HUES64 (cell line): ENCODE results near the gene PICALM. TPM values are rescaled to one million over a fixed set of nuclear protein-coding genes. Genes with fewer than 3 reads are reported as not detected.
A peak's percentile ranks its signal among the peaks of the same experiment; 100 is the strongest.
"Not testable (repeated sequence)": the region's sequence is repeated elsewhere in the genome, so short reads cannot be mapped to it uniquely, and the experiment has no call there.

Experiments
- H3K27ac ChIP-seq: 2 replicates; pipeline ENCODE4 v1.7.0; 2013; ENCODE audit warnings: low read depth, low read length, inconsistent platforms
- H3K27me3 ChIP-seq: 2 replicates; pipeline ENCODE4 v1.6.1; 2013; ENCODE audit warnings: mild to moderate bottlenecking, low read length; ENCODE audit not compliant: insufficient read depth
- H3K36me3 ChIP-seq: 2 replicates; pipeline ENCODE4 v1.6.1; 2013; ENCODE audit warnings: mild to moderate bottlenecking, low read length; ENCODE audit not compliant: insufficient read depth
- H3K4me1 ChIP-seq: 2 replicates; pipeline ENCODE4 v1.6.1; 2013; ENCODE audit warnings: mild to moderate bottlenecking, low read length, moderate library complexity; ENCODE audit not compliant: insufficient read depth
- H3K4me3 ChIP-seq: 2 replicates; pipeline ENCODE4 v1.5.1; 2013; ENCODE audit warnings: mild to moderate bottlenecking, low read length, moderate library complexity
- H3K9ac ChIP-seq: 2 replicates; pipeline ENCODE4 v1.6.1; 2013; ENCODE audit warnings: mild to moderate bottlenecking, low read depth, low read length
- H3K9me3 ChIP-seq: 2 replicates; pipeline ENCODE4 v1.6.1; 2013; ENCODE audit warnings: low read depth, low read length; ENCODE audit not compliant: insufficient read depth
- WGBS: fragments of 150-250, 120-280 bp; methylation state at CpG from one replicate; pipeline ENCODE4 v1.1.7; 2013; ENCODE audit warnings: missing lambda C conversion rate; 5-methylcytosine and 5-hydroxymethylcytosine counted together
- polyA plus RNA-seq, 2 experiments: library from polyadenylated mRNA; stranded (reverse); fragments of 50-300 nt; gene quantifications; one replicate each; pipeline ENCODE4 v1.2.3, GENCODE V29; 2013

PICALM gene
- 72.6 TPM for polyA plus RNA-seq (2013, experiment 1 of 2)
- 80.8 TPM for polyA plus RNA-seq (2013, experiment 2 of 2)

- peak within 1 kb of the TSS; percentile 99 for H3K4me3 ChIP-seq
- no peaks in the 10 kb centered on the region for H3K9me3 ChIP-seq
- no peaks in the 10 kb centered on the region for H3K36me3 ChIP-seq
- H3K4me1 ChIP-seq, result peaks cover 32% of the 10 kb centered on the region
- peak within 1 kb of the TSS; percentile 92 for H3K27ac ChIP-seq
- under 1% methylated on average over 43 of the region's 48 CpGs for WGBS
- H3K9ac ChIP-seq, result peak within 1 kb of the TSS; percentile 86
- H3K27me3 ChIP-seq, result no peaks in the 10 kb centered on the region
Measured at GRCh38 chr11:86068951-86069407, at the start of gene PICALM. PICALM (minus strand) TSS chr11:86069084; CDS start chr11:86068780, 304 bp downstream.

- no peak overlapping the region for H3K27ac ChIP-seq
- H3K4me3 ChIP-seq, result no peak overlapping the region
- H3K27me3 ChIP-seq, result no peaks in the 10 kb centered on the region
- H3K9ac ChIP-seq, result no peak overlapping the region
- no peaks in the 10 kb centered on the region for H3K36me3 ChIP-seq
- no peaks in the 10 kb centered on the region for H3K9me3 ChIP-seq
- WGBS, result 100% methylated on average over 1 of the region's 2 CpGs
- no peaks in the 10 kb centered on the region for H3K4me1 ChIP-seq
Measured at GRCh38 chr11:86118253-86118652, 49.4 kb upstream of the PICALM start.

GRCh38 chr11:86117712-86118063, 48.8 kb upstream of the PICALM start:
- Histone ChIP-seq H3K9ac (no peak overlapping the region), H3K4me3 (no peak overlapping the region), H3K36me3 (no peaks in the 10 kb centered on the region), H3K27ac (no peak overlapping the region), H3K4me1 (no peaks in the 10 kb centered on the region), H3K27me3 (no peaks in the 10 kb centered on the region), H3K9me3 (no peaks in the 10 kb centered on the region)
- 95% methylated on average over 1 of the region's 1 CpG for WGBS

- Histone ChIP-seq H3K27ac (no peak overlapping the region), H3K27me3 (no peaks in the 10 kb centered on the region), H3K9me3 (no peaks in the 10 kb centered on the region), H3K4me3 (no peak overlapping the region), H3K4me1 (no peaks in the 10 kb centered on the region), H3K9ac (no peak overlapping the region), H3K36me3 (no peaks in the 10 kb centered on the region)
- 95% methylated on average over 2 of the region's 5 CpGs for WGBS
Measured at GRCh38 chr11:86117001-86117711, 48.3 kb upstream of the PICALM start.

- H3K9ac ChIP-seq, result no peak overlapping the region
- no peaks in the 10 kb centered on the region for H3K9me3 ChIP-seq
- no peaks in the 10 kb centered on the region for H3K27me3 ChIP-seq
- H3K27ac ChIP-seq, result no peak overlapping the region
- no peaks in the 10 kb centered on the region for H3K36me3 ChIP-seq
- WGBS, result 88% methylated on average over 4 of the region's 4 CpGs
- H3K4me3 ChIP-seq, result no peak overlapping the region
- H3K4me1 ChIP-seq, result no peaks in the 10 kb centered on the region
Measured at GRCh38 chr11:86116386-86116726, 47.5 kb upstream of the PICALM start.

- no peaks in the 10 kb centered on the region for H3K36me3 ChIP-seq
- H3K27ac ChIP-seq, result no peak overlapping the region
- H3K9ac ChIP-seq, result no peak overlapping the region
- 94% methylated on average over 2 of the region's 3 CpGs for WGBS
- no peaks in the 10 kb centered on the region for H3K9me3 ChIP-seq
- no peaks in the 10 kb centered on the region for H3K4me1 ChIP-seq
- H3K27me3 ChIP-seq, result no peaks in the 10 kb centered on the region
- H3K4me3 ChIP-seq, result no peak overlapping the region
Measured at GRCh38 chr11:86115542-86116385, 46.9 kb upstream of the PICALM start.

GRCh38 chr11:86108890-86109638, 40.2 kb upstream of the PICALM start:
- Histone ChIP-seq H3K36me3 (no peaks in the 10 kb centered on the region), H3K4me1 (no peaks in the 10 kb centered on the region), H3K27ac (no peak overlapping the region), H3K9ac (no peak overlapping the region), H3K27me3 (no peaks in the 10 kb centered on the region), H3K4me3 (no peak overlapping the region), H3K9me3 (peaks cover 3% of the 10 kb centered on the region; the same call in 1 of the 2 replicates)
- 94% methylated on average over 12 of the region's 13 CpGs for WGBS

GRCh38 chr11:86108191-86108590, 39.3 kb upstream of the PICALM start:
- WGBS, result 95% methylated on average over 2 of the region's 3 CpGs
- no peak overlapping the region for H3K27ac ChIP-seq

GRCh38 chr11:86106916-86107315, 38.0 kb upstream of the PICALM start:
- H3K4me1 ChIP-seq, result no peaks in the 10 kb centered on the region
- peaks cover 3% of the 10 kb centered on the region; the same call in 1 of the 2 replicates for H3K9me3 ChIP-seq
- no peaks in the 10 kb centered on the region for H3K27me3 ChIP-seq
- no peaks in the 10 kb centered on the region for H3K36me3 ChIP-seq
- no peak overlapping the region for H3K9ac ChIP-seq
- H3K4me3 ChIP-seq, result no peak overlapping the region
- 82% methylated on average over 1 of the region's 2 CpGs for WGBS
- no peak overlapping the region for H3K27ac ChIP-seq

More at GRCh38 chr11:86108191-86108590, 39.3 kb upstream of the PICALM start:
- Histone ChIP-seq H3K36me3 (no peaks in the 10 kb centered on the region), H3K9me3 (peaks cover 3% of the 10 kb centered on the region; the same call in 1 of the 2 replicates), H3K9ac (no peak overlapping the region), H3K4me1 (no peaks in the 10 kb centered on the region), H3K27me3 (no peaks in the 10 kb centered on the region), H3K4me3 (no peak overlapping the region)

GRCh38 chr11:86106031-86106430, 37.1 kb upstream of the PICALM start:
- H3K9me3 ChIP-seq, H3K4me1 ChIP-seq, H3K4me3 ChIP-seq, H3K27ac ChIP-seq, H3K27me3 ChIP-seq, H3K9ac ChIP-seq, H3K36me3 ChIP-seq: not testable (repeated sequence)
- no CpG with 5 or more reads among the region's 3 CpGs for WGBS

- WGBS, result no CpG with 5 or more reads among the region's 2 CpGs
- H3K9ac ChIP-seq, H3K27me3 ChIP-seq, H3K9me3 ChIP-seq, H3K4me1 ChIP-seq, H3K27ac ChIP-seq, H3K4me3 ChIP-seq, H3K36me3 ChIP-seq: not testable (repeated sequence)
Measured at GRCh38 chr11:86105601-86106000, 36.7 kb upstream of the PICALM start.
